D721Med (cell line): Measurements from ENCODE around the gene JAM3.
A peak's percentile ranks its signal among the peaks of the same experiment; 100 is the strongest.

Experiments used
- DNase-seq: peaks from one replicate; pipeline ENCODE4 v3.0.0; 2011; ENCODE audit warnings: low spot score; ENCODE audit not compliant: insufficient read length
- FAIRE-seq: peaks from 2 replicates; lab custom pipeline; 2011; peaks lifted over from hg19 to GRCh38; lab: Jason Lieb, UNC
- CTCF ChIP-seq: IDR thresholded peaks from 2 replicates; pipeline ENCODE4 v1.5.1; 2012; ENCODE audit warnings: mild to moderate bottlenecking, control low read depth; ENCODE audit not compliant: insufficient read depth; ENCODE audit errors: missing control alignments

The JAM3 gene

GRCh38 chr11:134126217-134126822, 57.4 kb downstream of the JAM3 start:
- no peak for TF ChIP-seq CTCF
- no peak for FAIRE-seq
- DNase-seq, result no peak

GRCh38 chr11:134131628-134132244, 62.9 kb downstream of the JAM3 start:
- FAIRE-seq (no peak), DNase-seq (no peak)
- no peak for TF ChIP-seq CTCF

GRCh38 chr11:134132808-134133207, 63.9 kb downstream of the JAM3 start:
- DNase-seq (no peak), FAIRE-seq (no peak)
- no peak for TF ChIP-seq CTCF

- FAIRE-seq (no peak), DNase-seq (no peak)
- TF ChIP-seq CTCF, result no peak
Observed at GRCh38 chr11:134134167-134134566, 65.3 kb downstream of the JAM3 start.

GRCh38 chr11:134138376-134138775, 69.5 kb downstream of the JAM3 start:
- no peak for TF ChIP-seq CTCF
- FAIRE-seq (no peak), DNase-seq (no peak)

GRCh38 chr11:134139303-134139872, 70.5 kb downstream of the JAM3 start:
- DNase-seq (no peak), FAIRE-seq (no peak)
- TF ChIP-seq CTCF, result no peak

- FAIRE-seq (peak; percentile 77), DNase-seq (peak; percentile 51)
- peak; percentile 81 for TF ChIP-seq CTCF
Observed at GRCh38 chr11:134139873-134140331, 71.0 kb downstream of the JAM3 start.
